ENCODE results near the gene CELF1. TPM values are rescaled to one million over a fixed set of nuclear protein-coding genes. Genes with fewer than 3 reads are reported as not detected.

The CELF1 gene
- total and polyA plus RNA-seq, 11 donors, result 27.3 to 111 (median 85.5) TPM

- no peaks in the 10 kb centered on the region for H3K27me3 ChIP-seq
- intact Hi-C loops (cut with DNase I), result no loop called here
- peaks cover 0 to 14% (median 5%) of the 10 kb centered on the region in 12 donors for H3K4me1 ChIP-seq
- ATAC-seq, result no peak
- TF ChIP-seq CTCF (IDR thresholded peaks at IDR 0.05) (no peak), POLR2A (IDR thresholded peaks at IDR 0.05) (no peak)
- 91 to 96% (median 93%) methylated on average over 3 of the region's 3 CpGs for WGBS, 4 donors
- H3K27ac ChIP-seq, result no peak overlapping the region
- H3K9me3 ChIP-seq, result no peaks in the 10 kb centered on the region
- DNase-seq, result no peak
- H3K36me3 ChIP-seq, result no peaks in the 10 kb centered on the region
- H3K4me3 ChIP-seq, result no peak overlapping the region
Observed at GRCh38 chr11:47435687-47436086, 117.2 kb downstream of the CELF1 start.

- peaks cover 0 to 14% (median 5%) of the 10 kb centered on the region in 12 donors for H3K4me1 ChIP-seq
- no peaks in the 10 kb centered on the region for H3K36me3 ChIP-seq
- peak overlapping the region in 9 of 12 donors; percentile 4 to 60 (median 39) for H3K27ac ChIP-seq
- H3K4me3 ChIP-seq, result no peak overlapping the region
- no peak for TF ChIP-seq CTCF (IDR thresholded peaks at IDR 0.05)
- TF ChIP-seq POLR2A (IDR thresholded peaks at IDR 0.05), result no peak
- ATAC-seq (peak in 2 of 4 donors; percentile 21 to 61), DNase-seq (no peak)
- H3K27me3 ChIP-seq, result no peaks in the 10 kb centered on the region
- H3K9me3 ChIP-seq, result no peaks in the 10 kb centered on the region
- 74 to 86% (median 79%) methylated on average over 7 of the region's 7 CpGs for WGBS, 4 donors
- intact Hi-C loops (cut with DNase I), result no loop called here
Observed at GRCh38 chr11:47434011-47434786, 118.7 kb downstream of the CELF1 start.

GRCh38 chr11:47433157-47433556, 119.8 kb downstream of the CELF1 start:
- TF ChIP-seq POLR2A (IDR thresholded peaks at IDR 0.05) (no peak), CTCF (IDR thresholded peaks at IDR 0.05) (no peak)
- intact Hi-C loops (cut with DNase I), result no loop called here
- ATAC-seq (no peak), DNase-seq (no peak)
- Histone ChIP-seq H3K4me3 (no peak overlapping the region), H3K4me1 (peaks cover 0 to 13% (median 5%) of the 10 kb centered on the region in 12 donors), H3K27me3 (no peaks in the 10 kb centered on the region), H3K9me3 (no peaks in the 10 kb centered on the region), H3K27ac (no peak overlapping the region), H3K36me3 (no peaks in the 10 kb centered on the region)
- WGBS, 4 donors, result 78 to 90% (median 80%) methylated on average over 3 of the region's 3 CpGs

GRCh38 chr11:47431356-47432083, 121.4 kb downstream of the CELF1 start:
- H3K4me1 ChIP-seq, result peaks cover 0 to 10% (median 0%) of the 10 kb centered on the region in 12 donors
- no peaks in the 10 kb centered on the region for H3K27me3 ChIP-seq
- DNase-seq, result peak in 1 of 5 donors; percentile 30
- ATAC-seq, result no peak
- TF ChIP-seq POLR2A (IDR thresholded peaks at IDR 0.05) (no peak), CTCF (IDR thresholded peaks at IDR 0.05) (no peak)
- 86 to 91% (median 89%) methylated on average over 9 of the region's 9 CpGs for WGBS, 4 donors
- no peaks in the 10 kb centered on the region for H3K36me3 ChIP-seq
- no peaks in the 10 kb centered on the region for H3K9me3 ChIP-seq
- H3K4me3 ChIP-seq, result no peak overlapping the region
- intact Hi-C loops (cut with DNase I), result no loop called here
- H3K27ac ChIP-seq, result no peak overlapping the region
